Stimulated activated CD4-positive, alpha-beta T cell treated with anti-CD3 and anti-CD28 coated beads, Interleukin-4, amount 100 ng/mL, for 1 hour (primary cell): ENCODE results near the gene EFCAB14.
"Not testable (repeated sequence)": the region's sequence is repeated elsewhere in the genome, so short reads cannot be mapped to it uniquely, and the experiment has no call there.

Source experiments
- DNase-seq: peaks from one replicate; pipeline ENCODE4 v3.0.0-alpha.2; 2020

Gene EFCAB14, protein sequence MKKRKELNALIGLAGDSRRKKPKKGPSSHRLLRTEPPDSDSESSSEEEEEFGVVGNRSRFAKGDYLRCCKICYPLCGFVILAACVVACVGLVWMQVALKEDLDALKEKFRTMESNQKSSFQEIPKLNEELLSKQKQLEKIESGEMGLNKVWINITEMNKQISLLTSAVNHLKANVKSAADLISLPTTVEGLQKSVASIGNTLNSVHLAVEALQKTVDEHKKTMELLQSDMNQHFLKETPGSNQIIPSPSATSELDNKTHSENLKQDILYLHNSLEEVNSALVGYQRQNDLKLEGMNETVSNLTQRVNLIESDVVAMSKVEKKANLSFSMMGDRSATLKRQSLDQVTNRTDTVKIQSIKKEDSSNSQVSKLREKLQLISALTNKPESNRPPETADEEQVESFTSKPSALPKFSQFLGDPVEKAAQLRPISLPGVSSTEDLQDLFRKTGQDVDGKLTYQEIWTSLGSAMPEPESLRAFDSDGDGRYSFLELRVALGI

DNA sequence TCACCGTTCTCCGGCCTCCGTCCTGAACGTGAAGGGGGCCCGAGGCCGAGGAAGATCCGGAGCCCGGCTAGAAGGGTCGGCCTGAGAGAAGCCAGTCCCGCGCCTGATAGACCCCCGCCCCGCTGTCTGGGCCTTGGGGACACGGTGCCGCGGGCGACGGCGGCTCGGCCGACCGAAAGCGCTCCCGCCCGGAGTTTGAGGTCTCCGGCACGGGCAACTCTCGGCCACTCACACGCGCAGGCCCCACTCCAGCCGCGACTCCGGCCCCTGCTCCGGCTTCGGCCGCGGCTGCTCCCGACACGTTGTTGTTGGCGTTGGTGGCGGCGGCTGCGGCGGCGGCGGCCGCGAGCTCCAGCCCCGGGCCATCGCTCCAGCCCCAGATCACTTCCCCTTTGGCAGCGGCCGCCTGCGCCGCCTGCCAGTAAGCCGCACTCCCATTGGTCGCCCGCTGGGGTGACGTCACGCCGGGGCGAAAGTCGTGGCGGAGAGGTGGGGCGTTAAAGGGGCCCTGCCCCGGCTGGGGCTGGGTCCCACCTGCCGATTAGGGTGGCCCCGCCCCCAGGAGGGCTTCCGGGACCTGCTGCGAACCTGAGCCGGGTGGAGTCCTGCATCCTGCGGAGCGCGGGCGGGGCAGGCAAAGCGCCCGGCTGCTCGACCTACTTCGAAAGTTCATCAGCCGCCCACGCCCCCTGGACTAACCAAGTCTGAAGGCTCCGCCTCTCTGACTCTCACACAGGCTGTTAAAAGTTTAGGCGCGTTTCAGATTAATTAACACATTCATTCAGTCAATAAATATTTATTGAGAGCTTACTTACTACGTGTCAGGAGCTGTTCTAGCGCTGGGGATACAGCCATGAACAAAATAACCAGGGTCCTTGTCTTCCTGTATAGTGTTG is at the start of gene EFCAB14:
EFCAB14 (minus strand) TSS at position 388 of the 896 bp plus-strand sequence. CDS start 1,027 bp downstream, outside the sequence.
- DNase-seq = peak; percentile 99

DNA sequence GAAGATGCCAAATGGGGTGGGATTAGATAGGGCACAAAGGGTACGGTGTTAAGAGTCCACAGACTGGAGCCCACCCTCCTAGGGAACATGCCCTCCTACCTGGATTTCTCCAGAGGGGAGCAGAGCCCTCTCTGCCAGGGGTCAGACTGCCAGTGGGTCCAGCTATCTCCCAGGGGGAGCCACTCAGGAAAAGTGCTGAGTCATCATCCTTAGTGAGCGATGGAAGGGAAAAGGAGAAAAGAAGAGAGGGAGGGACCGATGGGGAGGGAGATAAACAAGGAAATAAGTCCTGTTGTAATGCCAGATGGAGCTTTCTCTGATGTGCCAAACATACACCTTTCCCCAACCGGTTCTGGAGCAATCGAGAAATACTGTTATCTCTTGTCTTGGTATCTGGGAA is 49.5 kb upstream of the EFCAB14 start:
- no peak for DNase-seq

DNA sequence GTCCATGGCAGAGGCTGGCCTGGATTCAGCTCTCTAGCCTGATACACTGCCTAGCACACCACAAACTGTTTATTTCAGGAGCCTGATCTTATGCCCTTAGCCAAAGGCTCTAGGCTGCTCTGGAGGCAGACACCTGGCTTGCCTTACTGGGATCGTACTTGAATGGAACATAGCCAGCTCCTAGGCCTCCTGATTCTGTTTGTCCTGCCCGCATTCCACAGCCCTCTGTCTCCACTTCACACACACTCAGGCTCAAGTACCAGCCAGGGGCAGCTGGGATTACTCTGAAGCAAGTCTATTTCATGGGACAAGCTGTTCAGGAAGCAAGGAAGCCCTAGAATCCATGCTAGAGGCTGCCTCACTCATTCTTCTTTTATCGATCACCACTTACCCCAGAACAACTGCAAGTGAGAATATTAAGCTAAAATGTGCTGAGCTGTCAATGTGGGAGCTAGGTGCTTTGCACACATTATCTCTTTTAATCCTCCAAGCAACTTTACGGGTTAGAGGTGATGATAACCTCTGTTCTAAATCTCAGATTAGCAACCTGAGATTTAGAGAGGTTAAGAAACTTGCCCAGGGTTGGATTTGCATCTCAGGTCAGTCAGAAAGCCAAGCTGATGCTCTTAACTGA is 48.9 kb upstream of the EFCAB14 start:
- no peak for DNase-seq

DNA sequence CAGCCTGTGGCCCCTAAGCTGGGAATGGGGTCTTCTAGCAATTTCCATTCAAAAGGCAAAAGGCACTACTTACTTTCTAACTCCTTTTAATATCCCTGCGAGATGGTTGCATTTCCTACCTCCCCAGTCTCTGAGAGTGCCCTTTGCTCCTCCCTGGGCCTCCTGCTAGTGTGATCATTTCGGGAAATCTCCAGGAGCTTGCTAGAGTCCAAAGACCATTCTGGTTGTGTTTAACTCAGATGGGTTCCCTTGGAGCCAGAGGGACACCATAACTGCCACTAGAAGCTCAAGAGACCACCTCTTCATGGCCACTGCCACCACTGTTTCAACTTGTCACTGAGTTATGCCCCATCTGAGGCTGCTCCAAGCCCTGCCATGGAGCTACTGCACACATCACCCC is 45.5 kb upstream of the EFCAB14 start:
- DNase-seq = no peak

DNA sequence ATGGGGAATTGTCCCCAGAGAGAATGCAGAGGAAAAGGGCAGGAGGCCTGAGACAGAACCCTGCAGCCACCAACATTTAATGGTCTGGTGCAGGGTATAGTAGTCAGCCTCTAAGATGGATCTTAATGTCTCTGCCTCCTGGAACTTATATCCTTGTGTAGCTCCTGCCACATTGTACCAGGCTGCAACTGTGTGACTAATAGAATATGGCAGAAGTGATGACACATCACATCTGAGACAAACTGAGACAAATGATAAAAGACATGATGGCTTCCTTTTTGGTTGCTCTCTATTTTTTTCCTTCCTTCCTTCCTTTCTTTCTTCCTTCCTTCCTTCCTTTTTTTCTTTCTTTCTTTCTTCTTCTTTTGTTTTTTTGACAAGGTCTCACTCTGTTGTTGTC is 42.8 kb upstream of the EFCAB14 start:
- no peak for DNase-seq

DNA sequence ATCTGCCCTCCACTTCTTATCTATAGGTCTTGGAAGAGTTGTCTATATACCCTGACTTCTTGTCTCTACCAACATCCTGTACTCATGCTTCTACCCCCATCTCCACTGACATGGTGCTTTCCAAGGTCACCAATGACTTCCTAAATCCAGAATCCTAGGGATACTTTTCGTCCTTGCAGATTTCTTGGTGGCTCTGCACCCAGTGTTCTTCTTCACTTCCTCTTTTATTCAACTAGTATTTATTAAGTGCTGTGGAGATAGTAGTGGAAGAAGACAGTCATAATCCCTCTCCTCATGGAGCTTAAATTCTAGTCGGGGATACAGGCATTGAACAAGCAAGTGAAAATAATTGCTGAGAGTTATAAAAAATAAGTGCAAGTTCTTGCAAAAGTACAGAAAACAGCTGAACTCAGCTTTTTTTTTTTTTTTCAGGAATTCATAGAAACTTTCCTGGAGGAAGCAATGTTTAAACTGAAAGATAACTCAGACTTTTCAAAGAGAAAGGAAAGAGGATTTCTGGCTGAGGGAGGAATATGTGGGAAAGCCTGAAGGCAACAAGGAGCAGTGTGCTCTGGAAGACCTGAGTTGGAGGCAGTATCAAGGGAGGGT is 41.7 kb upstream of the EFCAB14 start:
- no peak for DNase-seq

DNA sequence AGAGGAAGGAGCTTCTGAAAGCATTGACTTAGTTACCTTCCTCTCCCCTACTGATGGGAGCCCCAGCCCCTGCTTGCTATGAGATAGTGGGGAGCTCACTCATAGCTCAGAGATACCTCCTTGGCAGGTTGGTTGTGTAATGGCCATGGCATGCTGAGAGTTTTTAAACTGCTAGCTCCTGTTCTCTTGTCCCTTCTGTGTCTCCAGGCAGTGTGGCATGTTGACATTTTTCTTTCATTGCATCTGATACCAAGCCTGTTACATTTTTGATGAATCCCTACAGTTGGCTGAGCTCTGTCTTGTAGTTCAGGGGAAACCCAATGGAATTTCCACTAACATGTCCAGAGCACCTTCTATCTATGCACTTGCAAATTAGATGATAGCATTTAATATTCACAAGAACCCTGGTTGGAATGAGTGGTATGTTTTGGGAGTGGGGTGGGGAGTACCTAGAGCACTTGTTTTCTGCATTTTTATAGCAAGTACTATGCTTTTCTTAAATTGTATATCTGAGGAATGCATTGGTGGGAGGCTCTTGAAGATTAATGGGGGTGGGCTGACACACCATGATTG is 39.1 kb upstream of the EFCAB14 start:
- DNase-seq = no peak

DNA sequence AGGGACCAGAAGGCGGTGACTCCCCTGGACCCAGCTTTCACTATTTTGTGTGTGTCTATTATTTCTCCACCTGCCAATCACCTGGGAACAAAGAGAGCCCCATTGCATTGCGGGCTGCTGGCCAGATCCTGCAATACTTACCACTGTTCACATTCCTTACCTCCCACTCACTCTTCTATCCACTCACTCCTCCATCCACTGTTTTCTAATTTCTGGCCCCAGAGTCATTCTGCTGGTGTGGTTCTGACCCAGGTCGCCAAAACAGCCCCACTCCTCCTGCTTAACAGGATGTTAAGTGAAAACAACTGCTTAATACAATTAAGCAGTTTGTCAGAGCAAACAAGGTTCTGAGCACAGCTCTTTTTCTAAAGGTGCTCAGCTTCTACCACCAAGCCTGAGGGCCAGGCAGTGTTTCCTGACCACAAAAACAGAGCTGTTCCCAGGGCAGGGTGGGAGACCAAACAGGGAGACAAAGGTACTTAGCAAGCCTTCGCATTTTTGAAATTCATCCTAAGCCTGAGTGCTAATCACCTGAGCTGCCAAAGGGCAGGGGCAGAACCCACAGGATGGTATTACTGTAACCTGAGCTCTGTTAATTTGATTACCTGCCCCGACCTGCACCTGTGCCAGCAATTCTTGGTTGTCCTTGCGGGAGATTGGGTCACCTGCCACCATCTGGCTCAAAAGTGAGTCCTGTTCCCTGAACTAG is 38.5 kb upstream of the EFCAB14 start:
- no peak for DNase-seq

DNA sequence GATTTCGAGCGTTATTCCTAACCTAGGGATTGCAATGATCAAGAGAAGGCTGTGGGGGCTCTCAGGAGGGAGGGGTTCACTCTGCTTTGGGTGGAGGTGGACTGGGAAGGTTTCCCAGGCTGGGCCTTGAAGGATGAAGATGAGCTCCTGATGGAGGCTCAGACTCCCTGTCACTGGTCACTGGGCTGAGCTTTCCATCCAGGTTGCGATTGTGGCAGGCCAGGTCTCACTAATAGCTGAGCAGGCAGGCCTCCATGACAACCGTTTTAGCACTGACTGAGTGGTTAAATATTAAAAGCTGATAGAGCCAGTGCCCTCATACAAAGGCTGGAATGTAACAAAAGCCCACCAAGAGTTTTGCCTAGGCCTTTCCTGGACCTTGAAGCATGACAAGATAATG is 36.2 kb upstream of the EFCAB14 start:
- no peak for DNase-seq

DNA sequence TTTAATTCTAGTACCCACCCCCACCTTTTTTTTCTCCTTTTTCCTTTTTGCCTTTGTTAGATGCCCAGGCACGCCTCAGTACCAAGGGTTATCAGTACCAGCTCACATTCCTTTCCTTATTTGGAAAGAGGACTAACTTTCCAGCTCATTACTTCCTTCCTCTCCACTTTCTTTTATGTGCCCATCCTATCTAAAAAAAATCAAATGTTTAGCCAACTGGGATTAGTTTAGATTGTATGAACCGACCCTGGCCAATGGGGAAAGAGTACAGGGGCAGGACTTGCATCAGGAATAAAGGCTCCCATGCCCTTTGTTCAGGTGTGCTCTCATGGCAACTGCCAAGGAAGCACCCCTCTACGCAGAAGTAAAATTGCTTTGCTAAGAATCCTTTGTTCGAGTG is 35.8 kb upstream of the EFCAB14 start:
- not testable (repeated sequence) for DNase-seq

DNA sequence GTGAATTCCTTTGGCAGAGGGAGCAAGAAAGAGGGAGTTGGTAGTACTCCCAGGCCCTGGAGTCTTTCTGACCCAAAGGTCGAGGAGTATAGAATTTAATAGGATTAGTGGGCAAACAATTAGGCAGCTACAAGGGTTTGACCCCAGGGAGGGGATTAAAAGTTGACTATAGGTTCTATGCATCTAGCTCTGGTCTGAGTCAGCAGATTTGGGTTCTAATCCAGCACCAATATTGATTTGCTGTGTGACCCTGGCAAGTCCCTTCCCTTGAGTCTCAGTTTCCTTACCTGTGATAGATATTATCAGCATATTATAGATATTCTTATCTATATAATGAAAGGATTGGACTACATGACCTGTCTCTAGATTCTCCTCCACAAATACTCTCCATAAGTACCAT is 35.1 kb upstream of the EFCAB14 start:
- DNase-seq = no peak

DNA sequence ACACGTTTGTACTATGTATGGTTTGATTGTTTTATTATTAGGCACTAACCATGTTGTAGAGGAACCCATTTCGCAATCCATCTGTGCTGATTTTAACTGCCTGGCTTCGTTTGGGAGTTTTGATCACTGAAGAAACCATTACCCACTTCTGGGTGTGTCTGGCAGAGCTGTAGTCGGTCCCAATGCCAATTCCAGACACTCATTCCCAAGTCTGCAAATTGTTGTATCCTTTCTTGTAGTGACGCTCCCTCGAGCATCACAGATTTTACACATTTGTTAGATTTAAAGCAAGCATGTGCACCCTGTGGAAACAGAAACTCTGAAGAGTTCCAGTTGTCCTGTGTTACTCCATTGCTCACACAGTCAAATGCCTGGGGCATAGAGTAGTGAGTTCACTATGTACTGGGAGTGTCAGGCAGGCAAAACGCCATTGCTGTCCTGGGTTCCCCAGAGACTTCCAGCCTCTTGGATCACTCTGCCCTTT is 31.0 kb upstream of the EFCAB14 start:
- DNase-seq = no peak

DNA sequence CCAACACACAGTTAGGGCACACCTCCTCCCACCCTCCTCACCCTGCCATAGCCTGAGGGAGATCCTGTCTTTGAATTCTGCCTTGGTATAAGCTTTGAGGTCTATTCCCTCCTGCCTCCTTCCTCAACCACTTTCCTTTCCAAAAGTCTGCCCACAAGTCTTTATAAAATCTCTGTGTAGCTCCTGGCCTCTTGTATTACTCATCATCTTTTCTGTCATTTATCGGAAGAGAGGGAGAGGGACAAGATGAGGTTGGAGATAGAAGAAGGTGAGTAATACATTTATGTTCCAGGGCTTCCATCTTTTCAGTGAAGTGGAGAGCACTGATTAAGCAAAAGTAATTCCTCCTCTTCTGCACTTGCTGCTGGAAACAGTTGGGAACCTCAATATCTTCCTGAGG is 30.5 kb upstream of the EFCAB14 start:
- DNase-seq = no peak

DNA sequence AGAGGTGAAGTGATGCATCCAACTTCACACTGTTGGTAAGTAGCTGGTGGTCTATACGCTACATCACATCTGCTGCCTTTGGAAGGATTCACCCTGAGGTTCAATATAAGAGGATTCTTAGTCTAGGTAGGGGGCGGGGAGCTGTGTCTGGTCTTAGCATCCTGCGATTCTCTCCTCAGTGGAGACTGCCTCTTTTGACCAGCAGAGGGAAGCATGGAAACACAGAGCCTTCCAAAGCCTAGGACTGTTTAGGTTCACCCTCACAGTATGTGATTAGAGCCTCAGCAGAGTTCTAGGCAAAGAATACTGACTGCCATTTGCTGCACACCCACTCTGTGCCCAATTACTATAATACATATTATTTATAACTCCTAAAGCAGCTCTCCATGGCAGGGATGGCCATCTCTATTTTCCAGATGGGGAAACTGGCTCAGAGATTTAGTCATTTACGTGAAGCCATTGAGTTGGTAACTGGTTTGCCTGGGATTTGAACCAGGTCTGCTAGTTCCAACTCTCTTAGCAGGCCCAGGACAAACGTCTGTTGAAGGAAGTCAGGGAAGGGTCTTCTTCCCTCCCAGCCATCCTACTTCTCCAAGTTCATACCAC is 28.9 kb upstream of the EFCAB14 start:
- no peak for DNase-seq

DNA sequence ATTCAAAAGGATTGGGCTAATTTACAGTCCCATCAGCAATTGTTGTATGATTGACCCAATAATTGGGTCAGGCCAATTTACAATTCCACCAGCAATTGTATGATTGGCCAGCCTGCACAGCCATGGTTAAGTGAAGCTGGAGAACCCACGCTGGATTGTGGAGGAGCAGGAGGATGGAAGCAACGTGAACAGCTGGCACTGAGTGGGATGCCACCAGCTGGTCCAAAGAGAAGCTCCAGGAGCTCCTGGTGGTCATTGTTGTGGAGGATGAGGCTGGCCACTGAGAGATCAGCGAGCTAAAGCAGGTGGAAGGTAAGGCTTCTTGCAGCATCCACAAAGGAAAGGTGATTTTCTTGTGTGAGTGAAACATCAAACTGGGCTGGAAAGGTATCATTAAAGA is 23.2 kb upstream of the EFCAB14 start:
- no peak for DNase-seq

DNA sequence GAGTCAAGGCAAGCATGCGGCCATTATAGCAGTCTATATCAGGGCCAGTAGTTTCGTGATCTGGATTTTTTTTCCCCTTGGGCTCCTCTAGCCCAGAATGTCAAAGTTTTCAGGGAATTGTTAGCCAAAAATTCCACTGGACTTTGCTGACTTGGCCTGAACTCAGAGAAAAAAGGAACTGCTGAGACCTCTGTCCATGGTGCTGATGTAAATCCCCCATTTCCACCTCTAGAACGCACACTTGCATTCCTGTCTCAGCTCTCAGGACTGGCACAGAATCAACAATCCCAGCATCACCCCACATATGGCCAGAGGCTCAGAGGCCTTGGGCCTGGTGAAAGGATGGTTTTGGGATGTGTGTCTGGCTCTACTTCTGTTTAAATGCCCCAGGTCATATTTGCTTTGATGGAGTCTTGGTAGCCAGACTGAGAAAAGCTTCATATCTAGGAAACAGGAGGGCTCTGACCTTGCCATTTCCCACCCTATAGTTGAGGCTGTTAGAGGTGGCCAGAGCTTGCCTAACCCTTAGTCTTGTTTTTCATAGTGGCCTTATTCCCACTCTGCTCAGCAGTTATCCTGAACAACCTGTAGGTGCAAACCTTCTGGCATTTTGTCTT is 16.9 kb upstream of the EFCAB14 start:
- no peak for DNase-seq

DNA sequence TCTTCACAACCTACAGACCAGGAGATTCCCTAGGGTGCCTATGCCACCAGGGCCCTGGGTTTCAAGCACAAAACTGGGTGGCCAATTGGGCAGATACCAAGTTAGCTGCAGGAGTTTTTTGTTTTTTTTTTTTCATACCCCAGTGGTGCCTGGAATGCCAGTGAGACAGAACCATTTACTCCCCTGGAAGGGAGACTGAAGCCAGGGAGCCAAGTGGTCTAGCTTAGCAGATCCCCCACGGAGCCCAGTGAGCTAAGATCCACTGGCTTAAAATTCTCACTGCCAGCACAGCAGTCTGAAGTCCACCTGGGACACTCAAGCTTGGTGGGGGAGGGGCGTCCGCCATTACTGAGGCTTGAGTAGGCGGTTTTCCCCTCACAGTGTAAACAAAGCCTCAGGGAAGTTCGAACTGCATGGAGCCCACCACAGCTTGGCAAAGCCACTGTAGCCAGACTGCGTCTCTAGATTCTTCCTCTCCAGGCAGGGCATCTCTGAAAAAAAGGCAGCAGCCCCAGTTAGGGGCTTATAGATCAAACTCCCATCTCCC is 9.5 kb upstream of the EFCAB14 start:
- not testable (repeated sequence) for DNase-seq

DNA sequence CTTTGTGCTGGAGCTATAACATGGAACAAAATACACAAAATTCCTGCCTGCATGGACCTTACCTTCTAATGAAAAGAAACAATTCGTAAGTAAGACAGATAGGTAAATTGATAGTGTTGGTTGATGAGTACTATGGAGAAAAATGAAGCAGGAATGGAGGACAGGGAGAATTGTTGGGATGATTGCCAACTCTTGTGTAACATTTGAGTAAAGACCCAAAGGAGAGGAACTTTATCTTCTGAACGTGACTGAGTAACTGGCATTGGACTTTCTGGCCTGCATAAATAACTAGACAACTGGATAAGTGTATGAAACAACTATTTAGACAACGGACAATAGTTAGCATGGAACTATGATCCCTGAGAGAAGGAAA is 6.8 kb upstream of the EFCAB14 start:
- DNase-seq = no peak

DNA sequence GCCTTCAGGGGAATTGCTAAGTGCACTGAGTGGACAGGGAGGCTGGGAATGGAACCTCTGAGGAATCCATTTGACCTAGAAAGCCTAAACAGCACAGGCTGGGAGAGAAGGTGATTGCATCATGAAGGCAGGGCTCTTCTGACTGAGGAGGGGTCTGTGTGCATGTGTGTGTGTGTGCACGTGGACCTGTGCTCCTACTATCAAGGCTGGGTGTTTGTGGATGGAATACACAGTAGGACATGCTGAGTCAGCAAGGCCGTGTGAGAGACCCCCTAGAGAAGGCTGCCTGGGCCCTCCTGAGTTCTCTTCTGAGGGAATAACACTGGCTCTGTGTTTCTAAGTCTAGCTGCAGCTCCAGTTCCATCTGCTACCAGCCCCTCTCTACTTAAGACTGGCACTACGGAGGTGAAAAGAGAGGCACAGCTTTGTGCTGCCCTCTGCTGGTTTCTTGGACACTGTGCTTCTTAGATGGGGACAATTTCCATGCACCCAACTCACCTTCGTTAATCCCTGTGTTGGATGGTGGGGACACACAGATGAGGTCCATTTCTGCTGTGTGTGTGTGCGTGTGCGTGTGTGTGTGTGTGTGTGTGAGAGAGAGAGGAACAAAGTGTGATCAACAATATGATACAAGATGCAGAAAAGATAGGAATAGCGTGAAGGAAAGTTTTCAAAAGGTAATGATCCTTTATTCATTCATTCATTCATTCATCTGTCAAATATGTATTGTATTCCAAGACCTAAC is 6.2 kb upstream of the EFCAB14 start:
- DNase-seq = peak; percentile 58

DNA sequence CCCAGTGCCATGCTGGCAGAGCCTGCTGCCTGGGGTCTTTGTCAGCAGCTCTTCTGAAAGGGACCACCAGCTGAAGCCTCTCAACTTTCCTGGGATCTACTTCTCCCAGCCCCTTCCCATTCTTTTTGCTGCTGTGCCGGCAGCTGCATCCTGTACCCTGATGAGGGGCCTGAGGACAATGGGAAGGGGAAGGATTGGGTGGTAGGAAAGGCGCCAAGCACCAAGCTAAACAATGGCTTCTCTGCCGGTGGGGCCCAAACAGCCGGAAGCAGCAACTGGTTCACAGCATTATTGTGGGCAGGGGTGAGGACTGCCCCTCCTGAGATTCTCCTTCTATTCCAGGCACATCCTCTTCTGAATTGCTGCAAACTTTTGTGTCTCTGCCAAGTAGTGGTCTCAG is 5.0 kb upstream of the EFCAB14 start:
- no peak for DNase-seq
